Stimulated activated CD8-positive, alpha-beta memory T cell treated with anti-CD3 and anti-CD28 coated beads, Interleukin-2, amount 100 ng/mL, for 1 hour (primary cell): ENCODE results near the gene SLC7A1.

Source experiments
- DNase-seq, 2 donors: peaks; one replicate each; pipeline ENCODE4 v3.0.0-alpha.2; 2020; ENCODE audit warnings: low read depth in 2 of 2

SLC7A1 gene

DNA sequence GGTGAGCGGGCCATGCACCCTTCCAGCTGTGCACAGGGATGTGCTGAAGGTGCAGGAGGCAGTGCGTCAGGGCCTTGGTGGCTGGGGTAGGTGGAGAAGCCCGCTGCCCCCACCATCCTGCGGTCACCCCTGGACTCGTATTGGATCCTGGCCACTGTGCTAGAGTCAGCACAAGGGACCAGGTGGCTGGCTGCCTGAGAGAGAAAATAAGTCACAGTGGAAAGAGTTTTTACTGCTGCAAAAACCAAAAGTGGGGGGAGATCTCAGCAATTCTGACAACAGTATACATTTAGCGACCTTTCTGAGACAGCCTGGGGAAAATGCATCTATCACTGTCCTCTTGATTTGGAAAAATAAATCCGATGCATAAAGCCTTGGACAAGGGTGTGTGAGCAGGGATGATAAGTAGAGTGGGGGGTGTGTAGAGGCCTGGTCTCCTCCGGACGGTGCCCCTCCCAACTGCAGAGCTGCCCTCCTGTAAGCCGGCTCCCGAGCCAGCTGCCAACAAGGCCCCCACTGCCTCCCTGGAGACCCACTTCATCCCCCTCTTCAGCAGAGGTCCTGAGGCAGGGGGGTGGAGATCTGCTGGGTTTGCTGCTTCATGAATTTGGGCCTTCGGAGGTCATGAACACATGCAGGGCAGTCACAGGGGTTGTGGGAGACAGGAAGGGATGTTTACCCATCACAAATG is 84.2 kb downstream of the SLC7A1 start:
- no peak for DNase-seq

DNA sequence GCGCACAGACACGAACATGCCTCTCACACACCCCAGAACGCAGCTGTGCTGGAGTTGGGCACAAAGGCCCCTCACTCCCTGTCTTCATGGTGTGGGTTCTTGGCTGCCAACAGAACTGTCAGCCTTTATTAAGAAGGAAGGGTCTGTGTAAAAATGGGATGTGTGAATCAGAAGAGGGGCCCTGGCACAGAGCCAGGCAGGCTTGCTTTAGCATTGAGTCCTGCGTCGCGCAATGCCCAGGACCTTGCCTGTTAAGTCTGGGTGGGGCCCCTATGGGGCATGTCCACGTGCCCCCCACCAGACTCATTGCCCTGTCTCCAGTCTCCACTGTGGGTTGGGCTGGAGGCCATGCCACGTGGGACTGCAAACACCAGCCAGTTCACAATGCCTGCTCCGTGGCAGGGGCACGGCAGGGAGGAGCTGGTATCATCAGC is 84.8 kb downstream of the SLC7A1 start:
- no peak for DNase-seq

- no peak for DNase-seq
Observed at GRCh38 chr13:29509999-29510589, 85.4 kb downstream of the SLC7A1 start.

DNA sequence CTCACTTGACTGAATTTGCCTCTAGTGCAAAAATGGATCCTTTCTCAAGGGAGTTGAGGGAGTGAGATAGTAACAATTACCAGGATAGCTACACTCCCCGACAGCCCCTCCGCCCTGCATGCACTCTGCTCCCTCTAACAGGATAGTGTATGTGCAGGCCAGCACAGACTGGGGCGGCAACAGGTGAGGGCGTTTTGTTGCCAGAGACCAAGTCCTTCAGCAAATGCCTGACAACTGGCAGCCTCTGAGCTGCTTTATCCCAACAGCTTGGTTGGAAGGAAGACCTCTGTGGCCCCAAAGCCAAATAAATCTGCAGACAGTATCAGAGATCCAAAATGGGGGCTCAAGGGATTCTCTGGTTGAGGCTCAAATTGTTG is 86.6 kb downstream of the SLC7A1 start:
- DNase-seq = no peak

DNA sequence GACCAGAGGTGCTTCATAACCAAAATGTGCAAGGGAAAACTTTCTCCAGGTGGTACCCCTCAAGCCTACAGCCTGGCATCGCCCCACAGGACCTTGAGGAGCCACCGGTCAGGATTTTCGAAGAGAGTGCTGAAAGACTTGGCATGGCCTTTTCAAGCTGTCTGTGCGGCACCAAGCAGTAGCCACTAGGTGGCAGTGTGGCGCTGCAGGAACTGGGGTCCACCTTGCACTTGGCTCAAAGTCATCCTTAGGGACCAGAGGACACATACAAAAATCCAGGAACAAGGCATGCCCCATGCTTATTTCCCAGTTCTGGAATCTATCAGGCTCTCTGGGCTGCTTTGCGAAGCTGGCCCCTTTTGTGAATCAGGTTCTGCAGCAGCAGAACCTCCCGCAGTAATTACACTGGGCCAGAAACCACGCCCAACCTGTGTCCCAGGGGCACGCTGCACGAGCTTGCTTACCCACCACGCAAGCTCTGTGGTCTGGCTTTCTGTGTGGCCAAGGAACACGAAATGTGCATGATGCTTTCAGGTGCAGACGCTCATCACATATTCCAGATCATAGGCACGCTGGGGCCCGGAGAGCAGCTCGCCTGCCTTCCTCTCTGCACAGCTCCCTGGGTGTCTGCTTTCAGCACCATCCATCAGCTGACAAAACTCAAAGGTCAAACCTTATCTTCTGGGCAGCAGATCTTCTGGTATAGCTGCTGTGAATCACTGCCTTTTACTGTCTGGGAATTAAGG is 87.2 kb downstream of the SLC7A1 start:
- DNase-seq = peak; percentile 57 to 60

DNA sequence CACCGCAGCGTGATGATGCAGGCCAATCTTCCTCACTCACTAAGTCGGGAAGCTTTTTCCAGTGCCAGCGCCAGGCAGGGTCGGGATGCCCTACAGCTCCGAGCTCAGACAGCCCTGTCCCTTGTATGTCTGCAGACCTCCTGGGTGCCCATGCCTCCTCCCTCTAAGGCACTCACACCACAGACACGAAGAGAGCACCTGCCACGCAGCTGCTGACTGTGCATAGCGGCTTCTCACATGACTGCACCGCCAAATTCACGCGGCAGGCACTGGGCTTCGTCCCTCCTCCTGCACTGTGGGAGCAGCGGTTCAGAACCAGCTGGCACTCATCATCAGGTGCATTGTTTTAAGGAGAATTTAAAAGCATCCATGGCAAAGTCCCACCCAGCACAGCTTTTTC is 88.1 kb downstream of the SLC7A1 start:
- no peak for DNase-seq

- no peak for DNase-seq
Observed at GRCh38 chr13:29505950-29506349, 89.5 kb downstream of the SLC7A1 start.

GRCh38 chr13:29505511-29505910 is 90.0 kb downstream of the SLC7A1 start:
- DNase-seq = no peak

GRCh38 chr13:29504691-29505090 is 90.8 kb downstream of the SLC7A1 start:
- DNase-seq = no peak

DNA sequence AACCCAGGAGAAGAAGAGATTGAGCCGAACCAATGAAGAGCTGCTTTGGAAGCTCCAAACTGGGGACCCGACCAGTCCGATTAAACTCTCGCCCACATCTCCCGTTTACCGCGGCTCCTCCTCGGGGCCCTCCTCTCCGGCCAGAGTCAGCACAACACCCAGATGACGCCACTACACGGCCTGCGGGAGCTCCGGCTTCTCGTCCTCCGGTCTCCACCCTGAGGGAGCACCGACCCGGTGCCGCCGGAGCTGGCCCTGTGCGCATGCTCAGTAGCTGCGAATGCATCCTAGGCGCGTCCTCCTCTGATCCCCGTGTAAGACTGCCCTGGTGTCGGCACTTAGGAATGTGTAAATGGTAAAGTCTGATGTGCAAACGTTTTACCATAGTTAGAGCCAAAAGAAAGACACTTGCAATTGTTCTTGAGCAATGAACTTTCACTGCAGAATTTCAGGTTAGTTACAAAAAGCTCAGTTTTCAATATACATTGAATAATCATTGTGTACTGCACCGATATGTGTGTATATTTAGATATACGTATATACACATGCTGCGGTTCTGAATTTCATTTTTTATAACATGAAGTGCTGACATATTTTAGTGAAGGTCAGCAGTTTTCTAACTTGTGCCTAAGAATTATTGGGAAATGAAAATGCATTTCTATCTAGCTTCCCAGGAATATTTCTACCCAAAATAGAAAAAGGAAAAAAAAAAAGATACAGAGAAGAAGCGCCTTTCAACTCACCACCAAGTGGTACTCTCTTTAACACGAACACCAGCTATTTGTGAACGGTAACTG is 92.2 kb downstream of the SLC7A1 start:
- DNase-seq = no peak

DNA sequence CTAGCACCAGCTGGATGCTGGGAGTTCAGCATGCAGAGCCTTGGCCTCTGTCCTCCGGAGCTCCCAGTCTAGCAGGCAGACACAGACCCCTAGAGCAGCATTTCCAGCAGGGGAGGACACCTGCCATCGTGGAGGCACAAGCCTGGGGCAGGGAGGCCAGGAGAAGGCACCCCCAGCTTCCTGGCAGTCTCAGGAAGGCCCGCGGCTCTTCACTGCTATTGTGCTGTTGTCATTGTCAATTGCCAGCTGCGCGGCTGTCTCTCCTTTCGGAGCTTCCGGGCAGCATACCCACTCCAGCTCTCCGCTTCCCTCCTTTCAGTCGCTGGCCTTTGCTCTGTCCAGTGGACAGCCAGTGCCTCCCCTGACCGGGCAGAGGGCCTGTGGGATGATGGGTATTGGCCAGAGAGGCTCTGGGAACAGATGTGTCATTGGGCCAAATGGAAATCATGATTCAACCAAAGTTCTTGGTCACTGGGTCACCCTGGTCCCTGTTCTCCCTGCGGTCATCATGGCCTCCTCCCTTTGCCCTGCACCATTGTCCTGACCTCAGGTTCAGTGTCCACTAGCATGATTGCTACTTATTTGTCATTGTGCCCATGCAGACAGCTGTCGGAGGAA is 93.0 kb downstream of the SLC7A1 start:
- no peak for DNase-seq

- DNase-seq = no peak
Observed at GRCh38 chr13:29501674-29502073, 93.8 kb downstream of the SLC7A1 start.

DNA sequence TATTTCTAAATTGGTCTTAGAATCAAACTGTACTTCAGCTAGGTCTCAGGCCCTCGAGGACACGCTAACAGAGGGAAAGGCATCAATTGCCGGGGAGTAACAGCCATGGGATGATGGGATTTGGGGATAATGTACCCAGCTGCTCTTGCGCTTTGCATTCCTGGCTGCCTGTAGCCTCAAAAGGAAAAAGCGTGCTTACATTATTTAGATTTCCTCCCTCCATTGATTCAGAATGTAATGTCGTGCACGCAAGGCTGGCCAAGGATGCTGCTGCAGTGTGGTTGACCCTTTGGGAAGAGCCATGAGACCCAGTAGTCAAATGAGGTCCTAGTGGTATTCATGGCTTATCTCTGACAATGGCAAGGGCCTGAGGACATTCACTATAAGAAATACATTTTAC is 95.1 kb downstream of the SLC7A1 start:
- no peak for DNase-seq

- no peak for DNase-seq
Observed at GRCh38 chr13:29499506-29500165, 95.9 kb downstream of the SLC7A1 start.

DNA sequence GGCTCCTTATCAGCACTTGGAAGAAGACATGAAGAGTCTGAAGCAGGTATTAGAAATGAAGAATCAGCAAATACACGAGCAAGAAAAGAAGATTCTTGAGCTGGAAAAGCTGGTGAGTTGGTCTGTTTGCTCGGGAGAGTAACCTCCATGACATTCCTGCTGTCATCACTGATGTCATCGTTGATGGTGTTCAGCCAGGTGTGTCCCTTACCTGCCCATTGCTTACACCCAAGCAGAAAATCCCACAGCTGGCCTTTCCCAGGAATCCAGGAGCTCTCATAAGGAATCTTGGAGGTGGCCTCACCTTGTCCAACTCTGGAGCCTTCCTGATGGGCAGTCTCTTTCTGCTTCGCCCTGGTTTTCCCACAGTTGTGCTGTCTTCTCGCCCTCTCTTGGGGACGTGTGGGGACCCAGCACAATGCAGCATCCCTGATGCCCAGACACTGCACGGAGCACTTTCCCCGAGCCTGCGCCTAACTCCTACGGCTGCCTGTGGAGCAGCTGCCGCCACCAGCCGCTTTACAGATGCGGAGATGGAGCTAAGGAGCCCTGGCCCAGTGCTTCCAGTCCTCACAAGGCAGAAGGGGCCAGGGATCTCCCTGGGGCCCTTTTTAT is 97.0 kb downstream of the SLC7A1 start:
- no peak for DNase-seq

- DNase-seq = no peak
Observed at GRCh38 chr13:29497137-29497654, 98.3 kb downstream of the SLC7A1 start.

- no peak for DNase-seq
Observed at GRCh38 chr13:29496241-29496712, 99.2 kb downstream of the SLC7A1 start.

- DNase-seq = no peak
Observed at GRCh38 chr13:29494520-29494919, 101.0 kb downstream of the SLC7A1 start.

GRCh38 chr13:29493796-29494195 is 101.7 kb downstream of the SLC7A1 start:
- DNase-seq = no peak

GRCh38 chr13:29491248-29491647 is 104.2 kb downstream of the SLC7A1 start:
- no peak for DNase-seq

GRCh38 chr13:29490561-29490885 is 105.0 kb downstream of the SLC7A1 start:
- no peak for DNase-seq
